Vagina (tissue), 2 donors: ENCODE results near the gene AGT.

Experiments used
- CTCF ChIP-seq, 3 experiments: fragments of 450-650 bp in 2 of 3; fragments of 200-600 bp in 1 of 3; sonication (generic) in 1 of 3; IDR thresholded peaks; one replicate each; pipeline ENCODE4 v1.5.1; 2017 to 2019; ENCODE audit warnings: antibody characterized with exemption in 3 of 3, mild to moderate bottlenecking in 2 of 3, moderate library complexity in 2 of 3
- POLR2A ChIP-seq, 2 donors: fragments of 450-650 bp; IDR thresholded peaks; one replicate each; pipeline ENCODE4 v1.6.1; 2017; ENCODE audit warnings: antibody characterized with exemption in 2 of 2, mild to moderate bottlenecking in 2 of 2, moderate library complexity in 2 of 2
- POLR2AphosphoS5 ChIP-seq, 2 donors: sonication (generic); formaldehyde crosslinking; IDR thresholded peaks; one replicate each; pipeline ENCODE4 v1.9.0; 2017; ENCODE audit warnings: antibody characterized with exemption in 2 of 2, mild to moderate bottlenecking in 2 of 2, low read depth in 1 of 2; ENCODE audit not compliant: insufficient read depth in 1 of 2

GRCh38 chr1:230754796-230755195 lies 40.9 kb upstream of the AGT start:
- TF ChIP-seq POLR2AphosphoS5 (IDR thresholded peaks at IDR 0.05; ENCODE audit: insufficient read depth in 1 of 2, low read depth in 1 of 2) (no peak), CTCF (IDR thresholded peaks at IDR 0.05) (no peak), POLR2A (IDR thresholded peaks at IDR 0.05) (no peak)
